GM23248 (cell line): Measurements from ENCODE around the gene ACAA1.
"Not testable (repeated sequence)": the region's sequence is repeated elsewhere in the genome, so short reads cannot be mapped to it uniquely, and the experiment has no call there.

Source experiments
- EZH2 ChIP-seq: fragments of 200-600 bp; sonication (generic); IDR thresholded peaks from 2 replicates; pipeline ENCODE4 v1.6.1; 2018; ENCODE audit warnings: antibody characterized with exemption, mild to moderate bottlenecking; ENCODE audit not compliant: insufficient read depth, poor library complexity, severe bottlenecking
- EZH2phosphoT487 ChIP-seq: fragments of 200-600 bp; sonication (generic); IDR thresholded peaks from 2 replicates; pipeline ENCODE4 v1.6.1; 2018; ENCODE audit warnings: antibody characterized with exemption, moderate library complexity, mild to moderate bottlenecking, low read depth; ENCODE audit not compliant: insufficient read depth

- TF ChIP-seq EZH2phosphoT487, EZH2: not testable (repeated sequence)
These were observed 59.9 kb downstream of the ACAA1 start for GRCh38 chr3:38077073-38077472.
